ENCODE data around the gene ABCB6.
"Not testable (repeated sequence)": the region's sequence is repeated elsewhere in the genome, so short reads cannot be mapped to it uniquely, and the experiment has no call there.

The ABCB6 gene

DNA sequence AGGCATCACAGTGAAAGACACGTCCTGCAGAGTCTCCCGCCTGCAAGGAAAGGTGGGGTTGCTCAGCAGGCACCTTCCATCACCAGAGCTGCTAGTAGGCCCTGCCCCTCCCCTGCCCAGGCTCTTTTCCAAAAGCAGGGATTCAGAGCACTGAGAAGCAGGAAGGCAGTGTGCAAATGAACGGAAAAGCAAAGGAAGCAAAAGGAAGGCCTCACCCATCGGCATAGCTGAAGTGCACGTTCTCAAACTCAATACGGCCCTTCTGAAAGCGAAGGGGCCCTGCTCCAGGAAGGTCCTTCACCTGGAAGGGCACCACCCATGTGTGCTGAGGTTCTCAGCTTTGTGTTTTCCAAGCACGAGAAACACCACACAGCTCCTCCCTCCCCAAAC, 5.7 kb downstream of the ABCB6 start:
- DNase-seq = no peak

DNA sequence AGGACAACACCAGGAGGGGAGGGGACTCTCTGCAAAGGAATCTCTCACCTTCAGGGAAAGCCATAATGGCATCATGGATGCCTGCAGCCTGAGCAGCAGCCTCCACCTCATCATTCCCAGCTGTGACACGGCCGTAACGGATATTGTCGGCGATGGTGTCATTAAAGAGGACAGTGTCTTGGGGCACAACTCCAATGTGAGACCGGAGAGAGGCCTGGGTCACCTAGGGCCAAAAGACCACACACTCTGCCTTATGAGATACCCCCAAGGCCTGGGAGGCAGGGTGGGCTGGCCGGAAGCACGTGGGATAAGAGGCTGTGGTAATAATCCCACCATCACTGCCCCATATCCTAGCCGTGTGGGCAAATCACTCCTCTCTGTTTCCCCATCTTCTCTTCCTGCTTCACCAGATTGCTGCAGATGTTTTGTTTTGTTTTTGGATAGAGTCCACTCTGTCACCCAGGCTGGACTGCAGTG, 7.8 kb downstream of the ABCB6 start:
- no peak for DNase-seq

- no peak for DNase-seq
Observed at GRCh38 chr2:219210196-219210885, 8.4 kb downstream of the ABCB6 start.

DNA sequence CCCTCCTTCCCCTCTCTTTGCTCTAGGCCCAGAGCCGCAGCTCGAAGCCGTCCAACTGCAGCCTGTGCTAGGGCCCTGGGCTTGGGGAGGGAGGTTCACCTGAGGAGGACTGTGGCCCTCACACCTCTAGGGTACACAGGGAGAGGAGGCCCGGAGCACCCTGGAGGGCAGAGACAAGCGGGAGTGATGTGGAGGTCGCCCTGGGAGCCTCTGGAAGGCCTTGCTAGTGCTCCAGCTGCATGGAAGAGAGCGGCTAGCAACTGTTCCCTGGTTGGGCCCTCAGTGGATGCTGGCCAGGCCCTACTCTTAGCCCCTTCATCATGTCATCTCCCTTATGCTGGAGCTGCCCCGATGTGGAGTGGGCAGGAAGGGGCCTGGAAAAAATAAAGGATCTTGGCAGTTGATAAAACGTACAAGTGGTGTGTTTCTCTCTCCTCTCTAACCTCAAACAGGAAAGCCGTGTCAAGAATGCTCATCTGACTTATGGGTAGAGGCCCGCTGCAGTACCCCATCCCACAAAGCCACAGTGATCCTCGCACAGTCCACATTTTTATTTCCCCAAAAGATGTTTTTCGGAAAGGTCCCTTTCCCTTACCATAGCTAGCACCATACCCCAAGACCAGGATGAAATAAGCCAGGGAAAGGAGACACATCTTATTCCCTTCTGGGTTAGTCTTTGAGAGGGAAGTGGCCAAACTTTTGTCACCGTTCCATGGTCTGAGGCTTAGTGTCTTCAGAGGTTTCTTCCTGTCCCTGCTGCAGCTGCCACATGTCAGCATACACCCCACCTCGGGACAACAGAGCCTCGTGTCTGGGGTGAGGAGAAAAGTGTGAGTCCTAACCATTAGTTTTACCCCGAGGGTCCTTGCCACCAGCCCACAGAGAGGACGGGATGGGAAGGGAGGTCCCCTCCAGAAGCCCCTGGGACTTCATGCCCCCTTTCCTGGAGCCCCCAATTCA, 9.2 kb downstream of the ABCB6 start:
- no peak for DNase-seq

DNA sequence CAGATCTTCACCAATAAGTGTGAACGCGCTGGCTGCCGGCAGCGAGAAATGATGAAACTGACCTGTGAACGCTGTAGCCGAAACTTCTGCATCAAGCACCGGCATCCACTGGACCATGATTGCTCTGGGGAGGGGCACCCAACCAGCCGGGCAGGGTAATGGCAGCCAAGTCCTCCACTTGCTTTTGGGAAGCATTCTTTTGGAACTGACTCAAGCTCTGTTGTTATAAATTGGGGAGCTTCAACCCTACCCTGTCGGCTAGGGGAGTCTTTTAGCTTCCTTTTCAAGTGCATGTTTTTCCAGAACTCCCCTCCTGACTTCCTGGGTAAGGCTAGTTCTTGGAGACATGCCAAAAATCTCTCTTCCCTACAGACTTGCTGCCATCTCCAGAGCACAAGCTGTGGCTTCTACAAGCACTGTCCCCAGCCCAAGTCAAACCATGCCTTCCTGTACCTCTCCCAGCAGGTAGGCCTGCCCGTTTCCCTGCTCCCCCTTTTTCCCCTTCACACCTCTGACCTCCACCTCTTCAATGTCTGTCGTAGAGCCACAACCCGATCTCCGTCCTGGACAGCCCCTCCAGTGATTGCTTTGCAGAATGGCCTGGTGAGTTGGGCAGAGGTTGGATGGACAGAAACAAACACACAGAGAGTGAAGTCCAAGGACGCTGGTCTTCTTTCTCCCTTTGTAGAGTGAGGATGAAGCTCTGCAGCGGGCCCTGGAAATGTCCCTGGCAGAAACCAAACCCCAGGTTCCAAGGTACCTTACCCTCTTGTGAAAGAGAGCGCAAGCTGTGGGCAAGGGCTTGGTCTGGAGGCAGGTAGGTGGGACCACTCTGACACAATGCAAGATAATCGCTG, 10.6 kb downstream of the ABCB6 start:
- no peak for DNase-seq

DNA sequence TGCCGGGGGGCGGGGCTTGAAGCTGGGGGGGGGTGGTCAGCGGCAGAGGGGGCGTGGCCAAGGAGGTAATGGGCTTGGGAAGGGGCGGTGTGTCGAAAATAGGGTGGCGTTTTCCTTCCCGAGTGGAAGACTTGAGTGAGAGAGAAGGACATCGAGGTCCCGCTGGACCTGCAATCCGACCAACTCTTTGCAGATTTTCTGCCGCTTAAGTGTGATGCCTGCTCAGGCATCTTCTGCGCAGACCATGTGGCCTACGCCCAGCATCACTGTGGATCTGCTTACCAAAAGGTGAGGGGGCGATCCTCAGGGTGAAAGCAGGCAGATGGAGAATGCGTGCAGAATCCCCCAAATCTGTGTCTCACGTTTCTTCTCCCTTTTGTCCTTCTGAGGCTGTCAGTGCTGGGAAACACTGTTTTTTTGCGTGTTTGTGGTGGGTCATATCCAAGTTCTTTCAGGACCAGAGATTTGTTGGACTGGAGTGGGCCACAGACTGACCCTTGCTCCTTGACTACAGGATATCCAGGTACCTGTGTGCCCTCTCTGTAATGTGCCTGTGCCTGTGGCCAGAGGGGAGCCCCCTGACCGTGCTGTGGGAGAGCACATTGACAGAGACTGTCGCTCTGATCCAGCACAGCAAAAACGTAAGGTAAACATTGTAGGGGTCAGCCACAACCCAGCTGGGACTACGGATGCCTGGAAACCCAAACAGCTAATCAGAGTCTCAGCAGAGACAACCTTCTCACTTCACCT, 11.4 kb downstream of the ABCB6 start:
- no peak for DNase-seq

GRCh38 chr2:219206328-219207133, 12.2 kb downstream of the ABCB6 start, which contains the start of gene ZFAND2B:
ZFAND2B (plus strand) TSS chr2:219206782; CDS start chr2:219206988, 206 bp downstream.
- DNase-seq = peak; percentile 80

- no peak for DNase-seq
Observed at GRCh38 chr2:219205981-219206327, 12.8 kb downstream of the ABCB6 start.

- no peak for DNase-seq
Observed at GRCh38 chr2:219205165-219205538, 13.6 kb downstream of the ABCB6 start.

GRCh38 chr2:219204425-219205164, 14.2 kb downstream of the ABCB6 start:
- no peak for DNase-seq

- DNase-seq = not testable (repeated sequence)
Observed at GRCh38 chr2:219201331-219201730, 17.4 kb downstream of the ABCB6 start.

- DNase-seq = not testable (repeated sequence)
Observed at GRCh38 chr2:219200502-219201326, 18.0 kb downstream of the ABCB6 start.

DNA sequence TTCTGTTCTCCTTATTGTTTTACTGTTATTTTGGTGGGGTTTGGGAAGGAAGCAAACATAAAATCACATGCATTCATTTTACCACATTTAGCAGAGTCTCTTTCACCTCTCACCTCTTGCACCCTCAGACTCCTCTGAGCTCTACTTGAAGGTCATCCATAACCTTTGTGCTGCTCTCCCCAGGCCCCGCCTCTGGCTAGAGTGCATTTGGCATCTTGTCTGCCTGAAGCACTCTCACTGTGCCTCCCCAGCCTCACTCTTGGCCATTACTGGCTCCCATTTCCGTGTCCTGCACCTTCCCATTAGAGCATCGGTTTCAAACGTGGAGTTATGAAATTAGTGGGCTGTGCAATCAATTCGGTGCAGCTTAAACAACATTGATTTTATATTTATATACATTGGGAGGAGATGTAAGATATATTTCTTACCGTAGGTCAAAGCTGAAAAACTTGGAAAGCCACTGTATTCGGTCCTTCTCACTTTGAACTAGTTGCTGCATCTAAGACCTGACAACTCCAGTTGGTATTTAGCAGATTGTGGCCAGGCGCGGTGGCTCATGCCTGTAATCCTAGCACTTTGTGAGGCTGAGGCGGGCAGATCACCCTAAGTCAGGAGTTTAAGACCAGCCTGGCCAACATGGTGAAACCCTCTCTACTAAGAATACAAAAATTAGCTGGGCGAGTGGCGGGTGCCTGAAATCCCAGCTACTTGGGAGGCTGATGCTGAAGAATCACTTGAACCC, 19.1 kb downstream of the ABCB6 start:
- no peak for DNase-seq

GRCh38 chr2:219198974-219199373, 19.8 kb downstream of the ABCB6 start:
- no peak for DNase-seq

- DNase-seq = no peak
Observed at GRCh38 chr2:219197388-219197787, 21.4 kb downstream of the ABCB6 start.

GRCh38 chr2:219186754-219187456, 31.9 kb downstream of the ABCB6 start:
- DNase-seq = no peak

GRCh38 chr2:219184121-219184520, 34.6 kb downstream of the ABCB6 start:
- no peak for DNase-seq

DNA sequence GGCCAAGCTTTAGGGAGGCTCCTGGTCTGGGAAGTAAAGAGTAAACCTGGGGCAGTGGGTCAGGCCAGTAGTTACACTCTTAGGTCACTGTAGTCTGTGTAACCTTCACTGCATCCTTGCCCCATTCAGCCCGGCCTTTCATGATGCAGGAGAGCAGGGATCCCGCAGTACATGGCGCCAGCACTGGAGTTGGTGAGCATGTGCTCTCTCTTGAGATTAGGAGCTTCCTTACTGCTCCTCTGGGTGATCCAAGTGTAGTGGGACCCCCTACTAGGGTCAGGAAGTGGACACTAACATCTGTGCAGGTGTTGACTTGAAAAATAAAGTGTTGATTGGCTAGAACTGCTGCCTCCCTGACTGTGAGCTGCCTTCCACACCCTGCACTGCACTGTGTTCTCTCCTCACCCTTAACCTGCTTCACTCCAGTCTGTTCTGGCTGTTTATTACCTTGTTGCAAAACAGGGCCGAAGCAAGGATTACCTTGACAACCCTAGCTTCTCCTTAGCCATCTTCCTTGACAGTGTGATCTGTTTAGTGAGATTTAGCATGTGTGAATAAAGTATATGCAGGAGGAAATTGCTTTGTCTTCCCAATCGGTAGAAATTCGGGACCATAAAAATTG, 35.5 kb downstream of the ABCB6 start:
- DNase-seq = no peak

Measured in NCI-H1092 treated with DMSO at 0.1 percent for 48 hours (cell line).